H1 (cell line): ENCODE results near the gene MRPS6. TPM values are rescaled to one million over a fixed set of nuclear protein-coding genes. Genes with fewer than 3 reads are reported as not detected.

Experiments
- CTCF ChIA-PET: fragments of 300-600 bp; sonication (Branson Sonifier 250); formaldehyde crosslinking; loops from one replicate; lab custom pipeline; 2021; ENCODE audit not compliant: partially characterized antibody; lab: Charles Lee
- POLR2A ChIA-PET: fragments of 300-600 bp; sonication (Branson Sonifier 250); formaldehyde crosslinking; loops from one replicate; lab custom pipeline; 2021; ENCODE audit warnings: inconsistent platforms; ENCODE audit not compliant: partially characterized antibody; lab: Charles Lee
- DNase-seq, 2 experiments: peaks; one replicate each; pipeline versions ENCODE4 v3.0.0 to v3.0.0-alpha.2; 2010 to 2022; ENCODE audit warnings: low spot score in 2 of 2, low read depth in 1 of 2, mixed read lengths in 1 of 2
- FAIRE-seq: peaks from 2 replicates; lab custom pipeline; 2011; peaks lifted over from hg19 to GRCh38; lab: Jason Lieb, UNC
- H2AFZ ChIP-seq: 2 replicates; pipeline ENCODE4 v1.8.1; 2012; ENCODE audit warnings: low read length, inconsistent platforms
- H2AK5ac ChIP-seq: 2 replicates; pipeline ENCODE4 v1.6.1; 2013; ENCODE audit warnings: low read depth, low read length
- H2BK120ac ChIP-seq: replicated peaks from 2 replicates; pipeline ENCODE3; 2013; ENCODE audit warnings: low read depth, low read length, inconsistent platforms
- H2BK12ac ChIP-seq: 2 replicates; pipeline ENCODE4 v1.6.1; 2013; ENCODE audit warnings: low read depth, low read length
- H2BK15ac ChIP-seq: 2 replicates; pipeline ENCODE4 v1.6.1; 2013; ENCODE audit warnings: low read length
- H2BK20ac ChIP-seq: 2 replicates; pipeline ENCODE4 v1.6.1; 2013; ENCODE audit warnings: low read length
- H2BK5ac ChIP-seq: 2 replicates; pipeline ENCODE4 v1.6.1; 2013; ENCODE audit warnings: low read depth, low read length
- H3K14ac ChIP-seq: 2 replicates; pipeline ENCODE4 v1.6.1; 2013; ENCODE audit warnings: inconsistent platforms; ENCODE audit not compliant: insufficient read length
- H3K18ac ChIP-seq: 2 replicates; pipeline ENCODE4 v1.6.1; 2013; ENCODE audit warnings: low read length; ENCODE audit errors: extremely low read depth
- H3K23ac ChIP-seq: 2 replicates; pipeline ENCODE4 v1.6.1; 2013; ENCODE audit warnings: inconsistent platforms; ENCODE audit not compliant: insufficient read length
- H3K23me2 ChIP-seq: 2 replicates; pipeline ENCODE4 v1.6.1; 2013; ENCODE audit warnings: low read depth, low read length
- H3K27ac ChIP-seq: 2 replicates; pipeline ENCODE4 v1.6.1; 2011; ENCODE audit warnings: low read depth, low read length, inconsistent platforms
- H3K27me3 ChIP-seq, 4 experiments: replicated peaks in 1 of 4; 1 replicate in 1 of 4; 2 replicates in 3 of 4; pipeline versions ENCODE4 v1.6.1 to v1.8.1; 2011 to 2013; ENCODE audit warnings: low read length in 3 of 4, mild to moderate bottlenecking in 3 of 4, inconsistent platforms in 2 of 4, mixed read lengths in 2 of 4, moderate library complexity in 1 of 4; ENCODE audit not compliant: control insufficient read depth in 3 of 4, insufficient read depth in 3 of 4; ENCODE audit errors: extremely low read depth in 1 of 4
- H3K36me3 ChIP-seq, 4 experiments: 2 replicates each; pipeline versions ENCODE4 v1.6.1 to v1.8.1; 2011 to 2013; ENCODE audit warnings: mild to moderate bottlenecking in 4 of 4, low read length in 3 of 4, moderate library complexity in 2 of 4, control low read depth in 1 of 4, inconsistent platforms in 1 of 4; ENCODE audit not compliant: insufficient read depth in 4 of 4, control insufficient read depth in 2 of 4
- H3K4ac ChIP-seq: replicated peaks from 2 replicates; pipeline ENCODE3; 2013; ENCODE audit warnings: low read length, low read depth, mixed read lengths, inconsistent platforms; ENCODE audit not compliant: insufficient read length
- H3K4me1 ChIP-seq, 4 experiments: replicated peaks in 1 of 4; 1 replicate in 1 of 4; 2 replicates in 3 of 4; pipeline versions ENCODE4 v1.6.1 to v1.8.1; 2011 to 2013; ENCODE audit warnings: low read length in 3 of 4, inconsistent platforms in 2 of 4, mixed read lengths in 1 of 4; ENCODE audit not compliant: insufficient read depth in 4 of 4, control insufficient read depth in 3 of 4
- H3K4me2 ChIP-seq, 2 experiments: 2 replicates each; pipeline versions ENCODE4 v1.6.1 to v1.8.1; 2011 to 2013; ENCODE audit warnings: low read depth in 2 of 2, low read length in 2 of 2, control low read depth in 1 of 2, inconsistent platforms in 1 of 2, mild to moderate bottlenecking in 1 of 2; ENCODE audit not compliant: insufficient read depth in 1 of 2
- H3K4me3 ChIP-seq, 4 experiments: fragments of 200-600, 300-600 bp in 1 of 4; sonication (generic), shearing (Covaris generic), sonication (Bioruptor Twin) in 1 of 4; 2 replicates each; pipeline versions ENCODE4 v1.5.1 to v1.8.1; 2011 to 2016; ENCODE audit warnings: low read length in 4 of 4, low read depth in 3 of 4, control low read depth in 2 of 4, inconsistent platforms in 2 of 4, mild to moderate bottlenecking in 2 of 4, mixed read lengths in 1 of 4, moderate library complexity in 1 of 4; ENCODE audit not compliant: insufficient read depth in 2 of 4; ENCODE audit errors: extremely low read depth in 1 of 4
- H3K56ac ChIP-seq: replicated peaks from 2 replicates; pipeline ENCODE3; 2013; ENCODE audit warnings: low read depth, mild to moderate bottlenecking, mixed read lengths, low read length, inconsistent platforms; ENCODE audit not compliant: insufficient read length
- H3K79me1 ChIP-seq: 2 replicates; pipeline ENCODE4 v1.6.1; 2013; ENCODE audit warnings: low read depth, low read length, control low read depth
- H3K79me2 ChIP-seq, 2 experiments: 2 replicates each; pipeline versions ENCODE4 v1.6.1 to v1.8.1; 2012 to 2013; ENCODE audit warnings: low read length in 2 of 2, mild to moderate bottlenecking in 2 of 2, inconsistent platforms in 1 of 2; ENCODE audit not compliant: insufficient read depth in 2 of 2, control insufficient read depth in 1 of 2
- H3K9ac ChIP-seq, 4 experiments: replicated peaks in 1 of 4; 1 replicate in 1 of 4; 2 replicates in 3 of 4; pipeline versions ENCODE4 v1.6.1 to v1.8.1; 2011 to 2013; ENCODE audit warnings: low read depth in 3 of 4, low read length in 3 of 4, control low read depth in 2 of 4, mild to moderate bottlenecking in 2 of 4, moderate library complexity in 2 of 4, inconsistent platforms in 1 of 4; ENCODE audit errors: extremely low read depth in 1 of 4
- H3K9me3 ChIP-seq, 2 experiments: 2 replicates each; pipeline versions ENCODE4 v1.6.1 to v1.8.1; 2012 to 2013; ENCODE audit warnings: mild to moderate bottlenecking in 2 of 2, moderate library complexity in 2 of 2, control low read depth in 1 of 2, inconsistent platforms in 1 of 2, low read depth in 1 of 2, low read length in 1 of 2, mixed read lengths in 1 of 2; ENCODE audit not compliant: insufficient read depth in 2 of 2
- H4K20me1 ChIP-seq, 2 experiments: replicated peaks in 1 of 2; 2 replicates each; pipeline versions ENCODE3 to v1.8.1; 2011 to 2013; ENCODE audit warnings: inconsistent platforms in 2 of 2, low read length in 2 of 2, mild to moderate bottlenecking in 1 of 2; ENCODE audit not compliant: insufficient read depth in 2 of 2, control insufficient read depth in 1 of 2
- H4K5ac ChIP-seq: 2 replicates; pipeline ENCODE4 v1.6.1; 2013; ENCODE audit warnings: low read length, low read depth, mixed read lengths, inconsistent platforms; ENCODE audit not compliant: insufficient read length
- H4K8ac ChIP-seq: 2 replicates; pipeline ENCODE4 v1.8.0; 2013; ENCODE audit warnings: mild to moderate bottlenecking, moderate library complexity, low read length, inconsistent platforms; ENCODE audit not compliant: insufficient read depth; ENCODE audit errors: extremely low read depth
- H4K91ac ChIP-seq: replicated peaks from 2 replicates; pipeline ENCODE3; 2013; ENCODE audit warnings: low read length, mixed read lengths, inconsistent platforms; ENCODE audit not compliant: insufficient read length
- SP4 ChIP-seq: IDR thresholded peaks from 2 replicates; pipeline ENCODE4 v1.6.1; 2012; ENCODE audit warnings: low read length, inconsistent platforms
- WGBS, 2 experiments: shearing (Covaris generic) in 1 of 2; methylation state at CpG; one replicate each; pipeline versions ENCODE4 v1.1.6 to v1.1.7; 2013 to 2015; ENCODE audit warnings: low lambda C conversion rate in 2 of 2, mixed read lengths in 2 of 2, inconsistent platforms in 1 of 2, low coverage in 1 of 2, missing lambda C conversion rate in 1 of 2; ENCODE audit not compliant: insufficient replicate concordance in 2 of 2, insufficient coverage in 1 of 2, insufficient read length in 1 of 2; ENCODE audit errors: extremely low coverage in 1 of 2, missing lambda C conversion rate in 1 of 2; 5-methylcytosine and 5-hydroxymethylcytosine counted together
- polyA plus RNA-seq, 7 experiments: library from polyadenylated mRNA; depleted of rRNA in 3 of 7; stranded (reverse) in 5 of 7; unstranded in 2 of 7; fragments of >200 nt in 5 of 7; fragments of 200-250 nt in 2 of 7; gene quantifications; 1 replicate in 5 of 7; 2 replicates in 1 of 7; 4 replicates in 1 of 7; pipeline versions ENCODE4 v1.2.1 to v1.2.3, GENCODE V29; 2011 to 2013; ENCODE audit warnings: missing spikeins in 2 of 7, mixed read lengths in 2 of 7
- total RNA-seq: library from RNA; stranded (reverse); fragmentation: NEBNext Ultra II Directional; extraction: Animal tissue kit (Norgen Biotek cat#: 25700); gene quantifications from 2 replicates; pipeline ENCODE4 v1.2.1, GENCODE V29; 2021

MRPS6 gene
- total and polyA plus RNA-seq, 2 of the 8 experiments (the other 6 are each of a cell fraction or from before 2014, with no cell fraction given) = 62.7 to 156 TPM

GRCh38 chr21:34152500-34152899 lies 79.1 kb downstream of the MRPS6 start:
- Histone ChIP-seq H2AK5ac (no peak overlapping the region), H3K9me3 (no peaks in the 10 kb centered on the region), H3K79me2 (no peaks in the 10 kb centered on the region), H2BK5ac (no peak overlapping the region), H3K27me3 (no peaks in the 10 kb centered on the region), H4K91ac (no peak overlapping the region), H3K14ac (no peak overlapping the region), H3K18ac (no peak overlapping the region), H3K27ac (no peak overlapping the region), H3K4ac (no peak overlapping the region), H2BK120ac (no peak overlapping the region), H3K9ac (no peak overlapping the region), H4K20me1 (peaks cover 0 to 2% of the 10 kb centered on the region in 2 experiments), H2BK15ac (no peak overlapping the region), H4K8ac (no peak overlapping the region), H3K23me2 (no peaks in the 10 kb centered on the region), H2BK12ac (no peak overlapping the region), H3K4me3 (no peak overlapping the region), H3K36me3 (no peaks in the 10 kb centered on the region), H2BK20ac (no peak overlapping the region), H3K4me1 (no peaks in the 10 kb centered on the region), H3K23ac (no peak overlapping the region), H3K56ac (no peak overlapping the region), H3K4me2 (no peak overlapping the region), H3K79me1 (no peaks in the 10 kb centered on the region), H2AFZ (no peak overlapping the region), H4K5ac (no peak overlapping the region)
- FAIRE-seq (no peak), DNase-seq (no peak)
- TF ChIP-seq SP4 = no peak
- CTCF ChIA-PET = interaction anchor here (1.2 kb wide), 1 partner anchor 60 kb away, joined by 4 read pairs; no protein-coding TSS in a partner anchor
- 90% methylated on average over 5 of the region's 5 CpGs; no CpG with 5 or more reads in 1 of the 2 experiments for WGBS, 2 experiments
- POLR2A ChIA-PET = no interaction called here
